Breast epithelium (tissue), 3 donors: Measurements from ENCODE around the gene EFHD1.

ENCODE experiments used
- CTCF ChIP-seq, 3 donors: fragments of 450-650 bp; IDR thresholded peaks; one replicate each; pipeline ENCODE4 v1.5.1; 2016 to 2017; ENCODE audit warnings: antibody characterized with exemption in 3 of 3, mild to moderate bottlenecking in 3 of 3, moderate library complexity in 3 of 3
- POLR2AphosphoS5 ChIP-seq, 3 donors: sonication (generic); formaldehyde crosslinking; IDR thresholded peaks; one replicate each; pipeline ENCODE4 v1.6.1; 2017; ENCODE audit warnings: antibody characterized with exemption in 3 of 3

GRCh38 chr2:232688201-232688600 lies 54.8 kb downstream of the EFHD1 start:
- no peak for TF ChIP-seq POLR2AphosphoS5 (IDR thresholded peaks at IDR 0.05)
- no peak for TF ChIP-seq CTCF (IDR thresholded peaks at IDR 0.05)
